B cell (primary cell): ENCODE measurements around the gene LCN12.

Experiments used
- EZH2 ChIP-seq: IDR thresholded peaks from 2 replicates; pipeline ENCODE4 v1.6.1; 2012; ENCODE audit warnings: borderline replicate concordance, low read depth, mild to moderate bottlenecking, moderate library complexity, low read length; ENCODE audit not compliant: insufficient read depth, poor library complexity, severe bottlenecking
- TF ChIP-seq, protein P1 (sequence below): fragments of 200-600 bp; IDR thresholded peaks from one replicate; pipeline ENCODE4 v1.8.0; 2022; ENCODE audit warnings: antibody characterized with exemption, mild to moderate bottlenecking

DNA sequence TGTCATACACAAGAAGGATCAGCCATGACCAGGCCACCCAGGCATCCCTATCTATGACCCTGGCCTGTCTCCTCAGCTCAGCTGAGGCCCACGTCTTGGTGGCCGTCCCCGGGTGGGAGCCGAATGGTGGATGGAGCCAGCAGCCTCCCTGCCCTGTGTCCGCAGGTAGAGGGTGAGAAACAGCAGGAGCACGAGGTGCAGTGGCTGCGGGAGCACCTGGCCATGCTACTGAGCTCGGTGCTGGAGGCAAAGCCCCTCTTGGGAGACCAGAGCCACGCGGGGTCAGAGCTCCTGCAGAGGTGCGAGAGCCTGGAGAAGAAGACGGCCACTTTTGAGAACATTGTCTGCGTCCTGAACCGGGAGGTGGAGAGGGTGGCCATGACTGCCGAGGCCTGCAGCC, 32.0 kb upstream of the LCN12 start:
- no peak for TF ChIP-seq EZH2
- TF ChIP-seq, protein P1, sequence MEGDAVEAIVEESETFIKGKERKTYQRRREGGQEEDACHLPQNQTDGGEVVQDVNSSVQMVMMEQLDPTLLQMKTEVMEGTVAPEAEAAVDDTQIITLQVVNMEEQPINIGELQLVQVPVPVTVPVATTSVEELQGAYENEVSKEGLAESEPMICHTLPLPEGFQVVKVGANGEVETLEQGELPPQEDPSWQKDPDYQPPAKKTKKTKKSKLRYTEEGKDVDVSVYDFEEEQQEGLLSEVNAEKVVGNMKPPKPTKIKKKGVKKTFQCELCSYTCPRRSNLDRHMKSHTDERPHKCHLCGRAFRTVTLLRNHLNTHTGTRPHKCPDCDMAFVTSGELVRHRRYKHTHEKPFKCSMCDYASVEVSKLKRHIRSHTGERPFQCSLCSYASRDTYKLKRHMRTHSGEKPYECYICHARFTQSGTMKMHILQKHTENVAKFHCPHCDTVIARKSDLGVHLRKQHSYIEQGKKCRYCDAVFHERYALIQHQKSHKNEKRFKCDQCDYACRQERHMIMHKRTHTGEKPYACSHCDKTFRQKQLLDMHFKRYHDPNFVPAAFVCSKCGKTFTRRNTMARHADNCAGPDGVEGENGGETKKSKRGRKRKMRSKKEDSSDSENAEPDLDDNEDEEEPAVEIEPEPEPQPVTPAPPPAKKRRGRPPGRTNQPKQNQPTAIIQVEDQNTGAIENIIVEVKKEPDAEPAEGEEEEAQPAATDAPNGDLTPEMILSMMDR, result no peak
